Adrenal gland (tissue), 12 donors: ENCODE measurements around the gene PHF12. TPM values are rescaled to one million over a fixed set of nuclear protein-coding genes. Genes with fewer than 3 reads are reported as not detected.
A peak's percentile ranks its signal among the peaks of the same experiment; 100 is the strongest.

Experiments used
- DNase-seq, 7 donors: peaks; one replicate each; pipeline ENCODE4 v3.0.0-alpha.2; 2019 to 2020
- H3K27ac ChIP-seq, 5 donors: fragments of 200-600 bp; sonication (generic) in 4 of 5; 1 replicate in 3 of 5; 2 replicates in 2 of 5; pipeline versions ENCODE4 v1.5.1 to v1.8.0; 2016 to 2020; ENCODE audit warnings: mild to moderate bottlenecking in 1 of 5
- H3K27me3 ChIP-seq: fragments of 200-600 bp; 2 replicates; pipeline ENCODE4 v1.8.0; 2021
- H3K36me3 ChIP-seq, 2 donors: fragments of 200-600 bp; replicated peaks in 1 of 2; 1 replicate in 1 of 2; 2 replicates in 1 of 2; pipeline versions ENCODE4 v1.5.1 to v1.8.0; 2018 to 2022
- H3K4me1 ChIP-seq, 2 donors: fragments of 200-600 bp; replicated peaks in 1 of 2; 1 replicate in 1 of 2; 2 replicates in 1 of 2; pipeline versions ENCODE4 v1.5.1 to v1.8.0; 2018 to 2021
- H3K4me3 ChIP-seq, 4 donors: fragments of 200-600 bp; sonication (generic) in 3 of 4; one replicate each; pipeline ENCODE4 v1.5.1; 2016 to 2018
- H3K9me3 ChIP-seq, 3 donors: fragments of 200-600 bp; sonication (generic) in 1 of 3; replicated peaks in 1 of 3; 1 replicate in 2 of 3; 2 replicates in 1 of 3; pipeline versions ENCODE4 v1.5.1 to v1.8.0; 2016 to 2021
- POLR2A ChIP-seq, 2 donors: fragments of 450-650 bp; IDR thresholded peaks; one replicate each; pipeline ENCODE4 v1.6.1; 2017; ENCODE audit warnings: antibody characterized with exemption in 2 of 2, mild to moderate bottlenecking in 2 of 2, moderate library complexity in 1 of 2
- WGBS, 4 donors: extraction: QIAGEN DNeasy Blood & Tissue Kit in 2 of 4; methylation state at CpG; one replicate each; pipeline versions ENCODE4 v1.1.5 to v1.1.7; 2013 to 2017; 5-methylcytosine and 5-hydroxymethylcytosine counted together
- intact Hi-C, 2 donors: fragments of 100-400 bp; cut with DNase I; formaldehyde crosslinking; loops; one replicate each; pipeline versions ENCODE4 v1.14.1 to v1.15.0; 2022 to 2023
- polyA plus RNA-seq, 3 donors: library from polyadenylated mRNA; stranded (reverse); fragments of 200-250 nt in 2 of 3; fragments of 350-450 nt in 1 of 3; fragmentation: Illumina TruSeq in 1 of 3; extraction: RNeasy Lipid Tissue Mini Kit (QIAGEN cat#74804) in 1 of 3; gene quantifications; one replicate each; pipeline ENCODE4 v1.2.3, GENCODE V29; 2013 to 2014
- total RNA-seq, 9 donors: library from RNA; depleted of rRNA in 4 of 9; stranded (reverse); fragments of >200 nt in 4 of 9; fragments of 120-200 nt in 1 of 9; fragmentation: NEBNext Ultra II Directional in 1 of 9; extraction: Animal tissue kit (Norgen Biotek cat#: 25700) in 1 of 9; gene quantifications; one replicate each; pipeline versions ENCODE4 v1.1.0 to v1.2.4, GENCODE V29; 2013 to 2023
- TF ChIP-seq, protein P1 (sequence below), 6 experiments: fragments of 450-650 bp in 4 of 6; fragments of 200-600 bp in 2 of 6; sonication (generic) in 1 of 6; IDR thresholded peaks; 1 replicate in 5 of 6; 2 replicates in 1 of 6; pipeline versions ENCODE4 v1.5.1 to v1.8.0; 2016 to 2021; ENCODE audit warnings: antibody characterized with exemption in 6 of 6, mild to moderate bottlenecking in 2 of 6, moderate library complexity in 1 of 6
- donor health status: healthy with polysubstance abuse.
- donor health status: Bipolar disorder and iron deficiency.
- donor health status: DM: yes; HTN: yes; CAD: no.
- donor health status: DM: no; HTN: no; CAD: no.
- donor health status: DM: no; HTN: no; CAD: no.
- donor health status: DM: yes; HTN: yes; CAD: no.

The PHF12 gene
- total and polyA plus RNA-seq, 12 donors: 14.4 to 47.9 (median 26.3) TPM

DNA sequence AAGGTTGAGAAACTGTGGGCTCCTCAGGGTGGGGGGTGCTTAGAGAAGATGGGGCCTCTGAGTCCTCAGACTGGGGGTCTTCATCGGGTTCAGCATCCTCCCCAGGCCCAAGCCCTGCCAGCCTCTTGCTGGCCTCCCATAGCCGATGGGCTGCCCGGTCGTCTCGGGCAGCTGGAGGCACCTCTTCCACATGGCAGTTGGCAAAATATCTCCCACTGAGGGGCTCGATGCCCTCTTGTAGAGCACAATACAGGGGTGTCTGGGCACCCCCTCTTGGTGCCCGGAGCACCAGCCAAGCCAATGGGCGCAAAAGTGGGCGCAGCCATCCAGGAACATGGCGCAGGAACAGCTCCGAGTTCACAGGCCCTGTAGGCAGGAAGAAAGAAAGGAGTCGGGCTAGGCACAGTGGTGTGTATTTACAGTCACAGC lies 52.8 kb downstream of the PHF12 start:
- 89 to 97% (median 89%) methylated on average over 9 to 12 of the region's 12 CpGs for WGBS, 4 donors
- H3K4me1 ChIP-seq: peaks cover 7 to 47% of the 10 kb centered on the region in 2 donors
- H3K9me3 ChIP-seq: no peaks in the 10 kb centered on the region
- H3K27ac ChIP-seq: peak overlapping the region in 1 of 5 donors; percentile 96
- no peaks in the 10 kb centered on the region for H3K36me3 ChIP-seq
- no peak overlapping the region for H3K4me3 ChIP-seq
- DNase-seq: peak in 1 of 7 donors; percentile 14
- TF ChIP-seq, protein P1, sequence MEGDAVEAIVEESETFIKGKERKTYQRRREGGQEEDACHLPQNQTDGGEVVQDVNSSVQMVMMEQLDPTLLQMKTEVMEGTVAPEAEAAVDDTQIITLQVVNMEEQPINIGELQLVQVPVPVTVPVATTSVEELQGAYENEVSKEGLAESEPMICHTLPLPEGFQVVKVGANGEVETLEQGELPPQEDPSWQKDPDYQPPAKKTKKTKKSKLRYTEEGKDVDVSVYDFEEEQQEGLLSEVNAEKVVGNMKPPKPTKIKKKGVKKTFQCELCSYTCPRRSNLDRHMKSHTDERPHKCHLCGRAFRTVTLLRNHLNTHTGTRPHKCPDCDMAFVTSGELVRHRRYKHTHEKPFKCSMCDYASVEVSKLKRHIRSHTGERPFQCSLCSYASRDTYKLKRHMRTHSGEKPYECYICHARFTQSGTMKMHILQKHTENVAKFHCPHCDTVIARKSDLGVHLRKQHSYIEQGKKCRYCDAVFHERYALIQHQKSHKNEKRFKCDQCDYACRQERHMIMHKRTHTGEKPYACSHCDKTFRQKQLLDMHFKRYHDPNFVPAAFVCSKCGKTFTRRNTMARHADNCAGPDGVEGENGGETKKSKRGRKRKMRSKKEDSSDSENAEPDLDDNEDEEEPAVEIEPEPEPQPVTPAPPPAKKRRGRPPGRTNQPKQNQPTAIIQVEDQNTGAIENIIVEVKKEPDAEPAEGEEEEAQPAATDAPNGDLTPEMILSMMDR (IDR thresholded peaks at IDR 0.05): no peak
- TF ChIP-seq POLR2A (IDR thresholded peaks at IDR 0.05): no peak
- H3K27me3 ChIP-seq: no peaks in the 10 kb centered on the region
- intact Hi-C loops: loop anchor here in 1 of 2 donors (5.0 kb wide), 2 partner anchors 36 to 136 kb away; no protein-coding TSS in a partner anchor

DNA sequence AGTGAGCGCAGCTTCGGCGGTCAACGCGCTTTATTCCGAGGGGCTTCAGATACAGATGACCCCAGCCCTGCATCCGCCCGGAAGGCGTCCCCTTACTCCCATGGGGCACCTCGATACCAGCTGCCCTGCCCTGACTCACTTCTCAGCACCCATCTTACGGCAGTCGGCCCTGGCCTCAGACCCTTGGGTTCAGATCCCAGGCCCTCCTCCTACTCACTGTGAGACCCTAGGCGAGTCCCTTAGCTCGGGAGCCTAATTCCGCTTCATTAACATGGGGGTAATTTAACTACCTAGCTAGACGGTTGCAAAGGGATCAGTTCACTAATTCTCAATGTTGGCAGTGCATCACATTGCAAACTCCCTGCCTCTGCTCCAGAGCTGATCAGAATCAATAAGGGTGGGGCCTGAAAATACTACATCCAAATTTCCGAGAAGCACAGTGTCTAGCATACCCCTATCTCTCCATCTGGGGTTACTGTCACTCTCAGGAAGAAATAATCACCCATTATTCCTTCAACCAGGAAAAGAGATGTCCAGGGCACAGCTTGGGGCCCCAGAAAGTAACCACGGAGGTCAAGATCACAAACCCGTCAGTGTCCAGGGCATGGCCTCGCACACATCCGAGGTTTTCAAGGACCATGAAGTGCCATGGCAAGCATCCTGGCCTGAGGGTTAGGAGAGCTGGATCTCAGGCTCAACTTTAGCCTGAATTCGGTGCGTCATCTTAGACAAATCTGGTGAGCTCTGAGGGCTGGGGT lies 53.4 kb downstream of the PHF12 start:
- Histone ChIP-seq H3K4me1 (peaks cover 7 to 48% of the 10 kb centered on the region in 2 donors), H3K27ac (peak overlapping the region; percentile 76 to 98 (median 95)), H3K4me3 (peak overlapping the region; percentile 3 to 96 (median 95)), H3K27me3 (no peaks in the 10 kb centered on the region), H3K9me3 (no peaks in the 10 kb centered on the region), H3K36me3 (no peaks in the 10 kb centered on the region)
- 17 to 21% (median 19%) methylated on average over 16 to 23 of the region's 23 CpGs for WGBS, 4 donors
- intact Hi-C loops: loop anchor here in 1 of 2 donors (5.0 kb wide), 2 partner anchors 36 to 136 kb away; no protein-coding TSS in a partner anchor
- DNase-seq: peak in 3 of 7 donors; percentile 36 to 63 (median 38)
- TF ChIP-seq POLR2A (IDR thresholded peaks at IDR 0.05): no peak

DNA sequence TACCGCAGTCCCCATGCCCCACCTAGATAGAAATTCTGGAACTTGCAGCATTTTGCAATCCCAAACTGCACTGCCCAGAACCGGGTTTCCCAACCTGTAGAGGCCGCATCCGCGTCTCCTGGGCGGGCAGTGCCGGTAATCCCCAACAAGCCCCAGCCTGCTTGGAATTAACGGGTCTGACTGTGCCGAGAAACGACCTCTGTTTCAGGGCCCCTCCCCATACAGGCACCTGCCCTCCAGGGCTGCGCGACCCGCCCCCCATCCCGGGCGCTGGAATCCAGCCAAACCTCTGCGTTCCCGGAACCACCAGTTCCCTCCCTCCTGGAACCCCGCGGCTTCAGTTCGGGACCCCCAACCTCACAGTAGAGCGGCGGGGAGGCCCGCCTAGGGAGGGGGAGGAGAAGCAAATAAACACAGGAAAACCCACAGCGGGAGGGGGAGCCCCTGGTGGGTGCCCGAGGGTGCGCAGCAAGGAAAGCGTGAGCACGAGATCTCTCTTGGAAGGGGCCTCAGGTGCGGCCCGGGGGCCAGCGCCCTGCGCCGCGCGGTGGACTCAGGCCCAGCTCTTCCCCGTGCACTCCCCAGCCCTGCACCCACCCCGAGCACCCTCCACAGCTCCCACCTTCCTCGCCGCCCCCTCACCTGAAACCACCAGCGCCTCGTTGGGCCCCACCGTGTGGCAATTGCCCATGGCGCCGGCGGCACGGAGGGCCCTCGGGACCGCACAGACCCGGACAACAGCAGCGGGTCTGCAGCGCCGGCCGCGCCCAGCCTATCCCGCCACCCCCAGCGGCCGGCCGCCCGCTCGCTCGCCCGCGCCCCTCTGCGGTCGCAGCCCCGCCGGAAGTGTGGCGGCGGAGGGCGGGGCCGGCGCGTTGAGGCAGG lies 54.2 kb downstream of the PHF12 start, which contains the start of gene FLOT2:
Gene FLOT2 (minus strand): TSS at position 850 of the 885 bp plus-strand sequence. CDS start 159 bp downstream, at position 691.
- Histone ChIP-seq H3K9me3 (no peaks in the 10 kb centered on the region), H3K36me3 (no peaks in the 10 kb centered on the region), H3K27ac (peak within 1 kb of the TSS; percentile 76 to 98 (median 95)), H3K27me3 (no peaks in the 10 kb centered on the region), H3K4me3 (peak within 1 kb of the TSS; percentile 3 to 96 (median 95)), H3K4me1 (peaks cover 7 to 49% of the 10 kb centered on the region in 2 donors)
- intact Hi-C loops: loop anchor here in 1 of 2 donors (5.0 kb wide), 2 partner anchors 35 to 135 kb away; no protein-coding TSS in a partner anchor
- TF ChIP-seq, protein P1 (IDR thresholded peaks at IDR 0.05): peak in 5 of 6 experiments; percentile 9 to 44 (median 14)
- peak; percentile 25 to 41 for TF ChIP-seq POLR2A (IDR thresholded peaks at IDR 0.05)
- 0 to 1% (median 0%) methylated on average over 10 to 73 of the region's 73 CpGs for WGBS, 4 donors
- peak; percentile 66 to 89 (median 80) for DNase-seq

DNA sequence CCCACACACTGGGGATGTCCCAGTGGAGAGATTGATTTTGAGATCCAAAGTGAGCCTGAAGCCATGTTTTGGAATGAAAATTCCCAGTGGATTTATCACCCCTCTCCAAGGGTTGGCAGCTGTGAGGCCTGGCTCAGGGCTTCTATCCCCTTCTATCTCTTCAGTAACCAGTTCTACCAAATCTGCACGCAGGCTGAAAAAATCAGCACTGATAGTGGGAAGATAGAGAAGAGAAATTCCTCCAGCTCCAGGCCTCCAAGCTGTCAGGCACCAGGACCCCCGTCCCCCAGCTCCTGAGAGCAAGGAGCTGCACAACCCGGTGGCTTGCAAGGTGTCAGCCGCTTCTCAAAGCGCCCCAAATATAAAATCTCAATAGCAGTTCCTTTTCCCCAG lies 54.8 kb downstream of the PHF12 start:
- Histone ChIP-seq H3K36me3 (no peaks in the 10 kb centered on the region), H3K27me3 (no peaks in the 10 kb centered on the region), H3K4me3 (peak overlapping the region in 2 of 4 donors; percentile 95 to 96), H3K4me1 (peaks cover 7 to 43% of the 10 kb centered on the region in 2 donors), H3K9me3 (no peaks in the 10 kb centered on the region), H3K27ac (peak overlapping the region; percentile 76 to 98 (median 95))
- WGBS, 4 donors: 13 to 27% (median 19%) methylated on average over 5 of the region's 5 CpGs
- no peak for TF ChIP-seq POLR2A (IDR thresholded peaks at IDR 0.05)
- TF ChIP-seq, protein P1 (IDR thresholded peaks at IDR 0.05): no peak
- intact Hi-C loops: loop anchor here in 1 of 2 donors (5.0 kb wide), 2 partner anchors 34 to 134 kb away; no protein-coding TSS in a partner anchor
- no peak for DNase-seq
